Erythroblast (primary cell): ENCODE results near the gene ZNF18.

Experiments used
- DNase-seq, 2 experiments: peaks; one replicate each; lab custom pipeline; 2025; lab: John Stamatoyannopoulos, UW
- GATA1 ChIP-seq: IDR thresholded peaks from 2 replicates; pipeline ENCODE4 v1.6.1; 2011; ENCODE audit warnings: low read depth, mild to moderate bottlenecking, control low read depth, low read length, moderate library complexity
- POLR2A ChIP-seq: IDR thresholded peaks from 2 replicates; pipeline ENCODE4 v1.6.1; 2011; ENCODE audit warnings: mild to moderate bottlenecking, low read length

ZNF18 gene

GRCh38 chr17:12020642-12021622 lies 23.7 kb upstream of the ZNF18 start, which contains the start of gene MAP2K4:
TSS of gene MAP2K4 (plus strand) at chr17:12020877. CDS start at chr17:12020887, 10 bp downstream.
- peak; percentile 81 for TF ChIP-seq POLR2A
- no peak for TF ChIP-seq GATA1
- DNase-seq, result peak; percentile 92 to 96

- DNase-seq, result no peak
Measured at GRCh38 chr17:12007466-12007865, 10.2 kb upstream of the ZNF18 start.

GRCh38 chr17:11999696-12000095 lies 2.4 kb upstream of the ZNF18 start:
- TF ChIP-seq GATA1 (no peak), POLR2A (no peak)
- no peak for DNase-seq

More at GRCh38 chr17:12007466-12007865, 10.2 kb upstream of the ZNF18 start:
- TF ChIP-seq GATA1 (no peak), POLR2A (no peak)

GRCh38 chr17:11997972-11998233 lies 628 bp upstream of the ZNF18 start:
- TF ChIP-seq GATA1, result no peak
- TF ChIP-seq POLR2A, result no peak
- no peak for DNase-seq

GRCh38 chr17:11996722-11997146 lies 541 bp downstream of the ZNF18 start:
- peak; percentile 79 to 83 for DNase-seq
- TF ChIP-seq POLR2A (no peak), GATA1 (no peak)

- DNase-seq, result no peak
- no peak for TF ChIP-seq GATA1
- TF ChIP-seq POLR2A, result no peak
Measured at GRCh38 chr17:11991461-11991860, 5.8 kb downstream of the ZNF18 start.

GRCh38 chr17:11990363-11990983 lies 6.8 kb downstream of the ZNF18 start:
- DNase-seq, result no peak

GRCh38 chr17:11986942-11987329 lies 10.3 kb downstream of the ZNF18 start:
- DNase-seq, result peak; percentile 21 to 60
- no peak for TF ChIP-seq GATA1
- no peak for TF ChIP-seq POLR2A

More at GRCh38 chr17:11990363-11990983, 6.8 kb downstream of the ZNF18 start:
- TF ChIP-seq POLR2A (no peak), GATA1 (no peak)

- no peak for TF ChIP-seq GATA1
- TF ChIP-seq POLR2A, result no peak
- DNase-seq, result no peak
Measured at GRCh38 chr17:11986179-11986941, 10.9 kb downstream of the ZNF18 start.

- DNase-seq, result no peak
- no peak for TF ChIP-seq GATA1
- no peak for TF ChIP-seq POLR2A
Measured at GRCh38 chr17:11981862-11982261, 15.4 kb downstream of the ZNF18 start.

GRCh38 chr17:11980813-11981212 lies 16.5 kb downstream of the ZNF18 start:
- DNase-seq, result peak; percentile 9 to 36
- no peak for TF ChIP-seq GATA1
- TF ChIP-seq POLR2A, result no peak

GRCh38 chr17:11979795-11980194 lies 17.5 kb downstream of the ZNF18 start:
- DNase-seq, result no peak
- no peak for TF ChIP-seq POLR2A
- no peak for TF ChIP-seq GATA1

- peak in 1 of 2 experiments; percentile 24 for DNase-seq
Measured at GRCh38 chr17:11972741-11973140, 24.5 kb downstream of the ZNF18 start.
